Stimulated activated CD8-positive, alpha-beta memory T cell treated with anti-CD3 and anti-CD28 coated beads, Interleukin-7, amount 100 ng/mL, for 1 hour (primary cell): ENCODE results near the gene NOVA2.

ENCODE experiments used
- DNase-seq, 2 donors: peaks; one replicate each; pipeline ENCODE4 v3.0.0-alpha.2; 2020; ENCODE audit warnings: low read depth in 2 of 2

The NOVA2 gene

DNA sequence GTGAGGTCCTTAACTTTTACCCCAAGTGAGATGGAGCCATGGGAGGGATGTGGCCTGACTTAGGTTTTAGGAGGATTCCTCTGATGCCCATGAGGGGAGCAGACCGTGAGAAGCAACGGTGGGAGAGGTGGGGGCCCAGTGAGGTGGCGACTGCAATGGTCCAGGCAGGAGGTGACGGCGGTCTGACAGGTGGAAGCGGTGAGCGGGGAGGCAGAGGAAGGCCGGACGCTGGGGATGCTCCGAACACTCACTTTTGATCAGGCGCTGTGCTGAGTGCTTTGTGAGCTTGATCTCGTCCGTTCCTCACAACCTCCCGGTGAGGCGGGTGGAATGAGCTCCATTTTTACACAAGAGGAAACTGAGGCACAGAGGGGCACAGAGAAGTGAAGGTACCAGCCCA is 11.6 kb downstream of the NOVA2 start:
- DNase-seq: no peak

DNA sequence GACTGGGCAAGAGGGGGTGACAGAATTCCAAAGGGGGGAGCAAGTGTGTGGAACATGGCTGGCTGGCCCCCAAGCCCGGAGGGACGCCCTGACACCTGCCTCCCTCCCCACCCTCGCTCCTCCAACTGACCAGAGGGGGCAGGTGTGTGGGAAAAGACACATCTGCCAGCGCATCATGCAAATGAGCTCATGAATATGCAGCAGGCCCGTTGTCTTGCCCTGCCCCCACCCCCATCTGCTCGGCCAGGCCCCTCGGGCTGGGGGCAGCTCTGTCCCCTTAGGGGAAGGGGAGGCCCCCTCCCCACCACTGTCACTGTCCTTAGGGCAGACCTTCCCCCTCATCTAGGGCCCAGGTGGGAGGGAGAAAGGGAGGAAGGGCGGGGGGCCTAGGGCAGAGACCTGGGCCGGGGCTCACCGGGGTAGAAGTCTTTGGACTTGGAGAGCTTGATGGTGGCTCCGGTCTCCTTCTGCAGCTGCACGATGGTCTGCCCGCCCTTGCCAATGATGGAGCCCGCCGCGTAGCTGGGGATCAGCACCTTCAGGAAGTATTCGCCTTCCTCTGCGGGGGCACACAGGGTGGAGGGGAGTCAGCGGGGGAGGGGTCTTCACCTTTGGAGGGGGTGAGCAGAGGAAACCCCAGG is 12.9 kb downstream of the NOVA2 start:
- DNase-seq: no peak

DNA sequence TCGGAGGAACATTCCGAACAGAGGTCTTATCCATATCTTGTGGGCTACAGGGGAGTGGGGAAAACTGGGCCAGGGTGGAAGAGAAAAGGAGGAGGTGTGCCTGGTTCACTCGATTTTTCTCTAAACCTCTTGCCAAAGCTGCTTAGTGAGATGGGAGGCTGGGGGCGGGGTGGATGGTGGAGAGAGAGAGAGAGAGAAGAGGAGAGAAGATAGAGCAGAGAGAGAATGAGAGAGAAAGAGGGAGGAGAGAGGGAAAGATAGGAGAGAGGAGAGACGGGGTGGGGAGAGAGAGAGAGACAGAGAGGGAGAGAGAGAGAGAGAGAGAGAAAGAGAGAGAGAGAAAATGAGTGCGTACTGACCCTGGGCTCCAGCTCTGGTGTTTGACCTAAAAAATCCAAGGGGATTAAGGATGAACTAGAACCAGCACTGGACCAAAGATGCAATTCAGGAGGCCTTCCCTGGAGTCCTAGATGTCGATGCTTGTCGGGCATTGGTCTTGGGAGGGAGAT is 14.1 kb downstream of the NOVA2 start:
- DNase-seq: no peak

- DNase-seq: no peak
Observed at GRCh38 chr19:45958769-45959516, 14.7 kb downstream of the NOVA2 start.

DNA sequence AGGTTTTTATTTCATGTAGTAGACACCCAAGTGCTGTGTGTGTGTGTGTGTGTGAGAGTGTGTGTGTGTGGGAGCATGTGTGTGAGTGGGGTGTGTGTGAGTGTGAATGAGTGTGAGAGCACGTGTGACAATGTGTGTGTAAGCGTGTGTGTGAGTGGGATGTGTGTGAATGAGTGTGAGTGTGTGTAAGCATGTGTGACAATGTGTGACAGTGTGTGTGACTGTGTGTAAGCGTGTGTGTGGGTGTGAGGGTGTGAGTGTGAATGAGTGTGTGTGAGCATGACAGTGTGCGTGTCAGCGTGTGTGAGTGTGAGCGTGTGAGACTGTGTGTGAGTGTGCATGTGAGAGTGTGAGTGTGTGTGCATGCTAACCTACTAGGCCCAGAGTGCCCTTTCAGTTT is 15.3 kb downstream of the NOVA2 start:
- no peak for DNase-seq

DNA sequence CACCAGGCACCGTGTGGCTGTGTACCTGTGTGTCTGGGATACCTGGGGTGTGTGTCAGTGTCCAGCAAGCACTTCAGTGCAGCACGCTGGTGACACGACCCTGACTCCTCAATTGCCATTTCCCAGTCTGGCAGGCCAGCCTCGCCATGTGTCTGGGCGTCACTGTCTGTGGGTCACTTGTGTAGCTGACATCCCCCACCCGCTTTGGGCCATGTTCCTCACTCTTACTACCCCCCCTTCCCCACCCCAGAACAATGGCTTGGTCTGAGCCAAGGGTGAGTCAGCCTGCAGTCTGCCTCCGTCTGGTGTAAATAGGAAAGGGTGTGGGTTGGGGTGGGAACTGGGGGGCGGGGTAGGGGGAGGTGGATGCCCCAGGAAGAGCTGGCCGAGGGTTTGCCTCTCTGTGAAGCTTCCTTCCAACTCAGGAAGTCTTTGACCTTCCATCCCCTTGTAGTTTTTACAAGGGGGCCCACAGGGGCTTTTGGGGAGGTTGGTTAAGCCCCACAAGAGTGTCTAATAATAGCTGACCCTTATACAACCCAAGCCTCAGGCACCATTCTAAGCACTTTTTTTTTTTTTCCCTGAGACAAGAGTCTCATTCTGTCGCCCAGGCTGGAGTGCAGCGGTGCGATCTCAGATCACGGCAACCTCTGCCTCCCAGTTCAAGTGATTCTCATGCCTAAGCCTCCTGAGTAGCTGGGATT is 17.6 kb downstream of the NOVA2 start:
- no peak for DNase-seq

DNA sequence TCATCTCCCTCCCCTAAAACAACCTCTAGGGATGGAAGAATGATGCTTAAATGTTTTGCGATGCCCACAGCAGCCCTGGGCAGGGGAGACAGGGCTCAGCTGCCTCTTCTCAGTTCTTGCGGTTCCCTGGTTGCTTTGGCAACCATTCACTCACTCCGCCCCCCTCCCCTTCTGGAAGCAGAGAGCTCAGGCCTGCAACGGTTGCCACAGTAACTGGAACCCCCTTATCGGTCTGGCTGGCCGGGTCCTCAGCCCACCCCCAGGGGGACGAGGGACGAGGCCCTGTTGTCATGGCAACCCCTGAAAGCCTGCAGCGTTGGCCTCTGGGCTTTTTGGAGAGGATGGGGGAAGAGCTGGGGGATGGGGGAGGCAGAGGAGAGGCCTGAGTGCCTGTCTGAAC is 19.5 kb downstream of the NOVA2 start:
- no peak for DNase-seq

DNA sequence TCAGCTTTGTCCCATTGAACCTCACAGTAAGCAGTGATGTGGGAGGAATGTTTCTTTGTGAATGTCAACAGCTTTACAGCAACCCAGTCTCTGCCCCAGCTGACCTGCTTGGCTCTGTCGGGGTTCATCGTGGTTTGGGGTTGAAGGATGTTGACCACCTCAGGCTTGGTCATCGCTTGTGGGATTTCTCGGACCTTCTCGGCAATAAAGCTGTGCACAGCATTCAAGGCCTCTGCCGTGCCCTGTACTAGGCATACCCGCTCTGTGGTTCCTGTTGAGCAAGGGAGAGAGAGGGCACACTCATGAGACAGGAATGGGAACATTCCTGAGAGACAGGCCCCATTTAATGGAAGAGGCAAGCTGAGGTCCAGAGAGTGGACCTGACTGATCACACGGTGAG is 20.0 kb downstream of the NOVA2 start:
- no peak for DNase-seq

- no peak for DNase-seq
Observed at GRCh38 chr19:45952686-45953505, 20.8 kb downstream of the NOVA2 start.

DNA sequence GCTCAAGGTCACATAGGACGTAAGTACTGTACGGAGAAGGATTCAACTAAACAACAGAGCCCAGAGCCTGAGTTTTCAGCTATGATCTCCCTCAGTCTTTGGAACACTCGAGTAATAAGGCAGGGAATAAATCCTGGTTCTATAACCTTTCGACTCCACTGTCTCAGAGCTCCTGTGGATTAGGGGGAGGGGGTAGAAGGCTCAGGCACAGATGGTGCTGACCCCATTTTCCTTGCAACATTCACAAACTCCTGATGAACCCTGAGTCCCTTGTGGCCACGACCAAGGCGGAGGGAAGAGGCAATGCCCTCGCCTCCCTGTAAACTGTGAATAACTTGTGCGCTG is 21.4 kb downstream of the NOVA2 start:
- no peak for DNase-seq

GRCh38 chr19:45947926-45948325 is 25.7 kb downstream of the NOVA2 start:
- DNase-seq: no peak

DNA sequence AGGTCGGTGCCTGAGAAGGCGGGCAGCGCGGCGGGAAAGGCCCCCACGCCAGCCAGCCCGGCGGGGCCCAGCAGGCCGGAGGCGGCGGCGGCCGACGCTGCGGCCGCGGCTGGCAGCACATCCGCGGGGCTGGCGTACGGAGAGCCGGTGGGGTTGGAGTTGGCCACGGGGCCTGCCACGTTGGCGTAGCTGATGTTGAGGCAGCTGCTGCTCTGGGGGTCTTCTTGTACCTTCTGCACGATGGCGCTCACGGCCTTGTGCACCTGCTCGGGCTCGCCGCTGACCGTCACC is 33.2 kb downstream of the NOVA2 start:
- DNase-seq: no peak

DNA sequence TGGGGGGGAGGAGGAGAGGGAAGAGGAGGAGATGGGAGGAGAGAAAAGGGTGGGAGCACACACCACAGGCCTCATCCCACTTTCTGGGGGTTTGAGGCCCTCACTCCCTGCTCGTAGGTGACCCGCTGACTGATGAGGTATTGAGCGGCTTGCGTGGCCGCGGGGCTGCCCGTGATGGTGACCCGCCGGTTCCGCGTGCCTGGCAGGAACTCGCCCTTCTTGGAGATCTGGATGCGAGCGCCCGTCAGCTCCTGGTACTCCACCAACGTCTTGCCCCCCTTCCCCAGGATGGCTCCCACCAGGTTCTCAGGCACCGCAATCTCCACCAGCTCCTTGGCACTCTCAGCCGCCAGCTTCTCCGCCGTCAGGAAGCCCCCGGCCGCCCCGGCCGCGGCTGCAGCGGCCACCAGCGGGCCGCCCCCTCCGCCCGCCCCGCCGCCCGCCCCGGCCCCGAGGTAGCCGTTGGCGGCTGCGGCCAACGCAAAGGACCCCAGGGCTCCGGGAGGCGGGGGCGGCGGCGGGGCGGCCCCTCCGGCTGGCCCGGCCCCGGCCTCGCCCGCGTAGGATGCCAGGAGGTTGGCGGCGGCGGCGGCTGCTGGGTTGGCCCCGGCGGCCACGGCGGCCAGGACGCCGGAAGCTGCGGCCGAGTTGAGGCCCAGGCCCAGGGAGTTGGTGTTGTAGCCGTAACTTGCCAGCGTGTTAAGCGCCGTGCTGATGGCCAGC is 33.7 kb downstream of the NOVA2 start:
- DNase-seq: no peak

DNA sequence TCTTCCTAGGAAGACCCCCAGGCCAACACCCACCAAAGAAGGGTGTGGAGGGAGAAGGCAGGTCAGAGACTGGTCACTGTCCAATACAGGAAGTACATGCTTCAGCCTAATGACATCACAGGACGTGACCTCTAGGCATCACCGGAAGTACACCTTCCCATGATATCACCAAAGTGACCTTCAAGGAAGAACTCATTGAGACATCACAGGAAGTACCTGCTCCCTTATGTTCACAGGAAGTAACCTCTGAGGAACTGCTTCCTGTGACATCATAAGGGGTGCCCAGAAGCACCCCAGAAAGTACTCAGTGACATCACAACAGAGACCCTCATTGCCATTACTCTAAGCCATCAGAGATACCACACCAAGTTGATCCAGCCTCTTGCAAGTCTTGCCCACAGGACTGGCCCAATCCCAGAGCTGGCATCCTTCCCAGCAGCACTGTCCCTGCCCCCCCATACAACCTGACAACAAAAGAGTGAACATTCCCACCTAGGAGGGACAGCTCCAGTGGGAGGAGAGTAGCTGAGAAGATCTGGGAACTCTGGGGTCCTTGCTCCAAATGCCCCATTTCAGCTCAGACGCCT is 34.8 kb downstream of the NOVA2 start:
- DNase-seq: no peak

DNA sequence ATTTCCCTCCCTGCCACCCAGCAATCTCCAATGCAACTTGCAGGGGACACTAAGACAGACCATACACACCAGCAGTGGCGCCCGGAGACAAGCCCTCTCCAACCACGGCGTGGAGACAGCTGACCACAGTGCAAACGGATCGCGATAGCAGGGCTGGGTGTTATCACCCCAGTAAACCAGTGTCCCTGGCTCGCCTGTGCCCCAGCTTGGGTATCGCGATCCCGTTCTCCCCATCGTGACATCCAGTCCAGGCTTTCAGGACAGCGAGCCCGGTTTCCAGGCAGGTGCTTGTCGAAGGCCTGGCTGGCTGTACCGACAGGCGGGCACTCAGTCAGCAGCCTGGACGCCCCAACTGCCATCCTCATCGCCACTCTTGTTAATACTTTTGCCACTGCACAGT is 38.4 kb downstream of the NOVA2 start:
- no peak for DNase-seq

GRCh38 chr19:45934551-45935230 is 39.0 kb downstream of the NOVA2 start:
- DNase-seq: no peak

GRCh38 chr19:45933759-45934158 is 39.9 kb downstream of the NOVA2 start:
- no peak for DNase-seq

- DNase-seq: no peak
Observed at GRCh38 chr19:45931055-45931454, 42.6 kb downstream of the NOVA2 start.

DNA sequence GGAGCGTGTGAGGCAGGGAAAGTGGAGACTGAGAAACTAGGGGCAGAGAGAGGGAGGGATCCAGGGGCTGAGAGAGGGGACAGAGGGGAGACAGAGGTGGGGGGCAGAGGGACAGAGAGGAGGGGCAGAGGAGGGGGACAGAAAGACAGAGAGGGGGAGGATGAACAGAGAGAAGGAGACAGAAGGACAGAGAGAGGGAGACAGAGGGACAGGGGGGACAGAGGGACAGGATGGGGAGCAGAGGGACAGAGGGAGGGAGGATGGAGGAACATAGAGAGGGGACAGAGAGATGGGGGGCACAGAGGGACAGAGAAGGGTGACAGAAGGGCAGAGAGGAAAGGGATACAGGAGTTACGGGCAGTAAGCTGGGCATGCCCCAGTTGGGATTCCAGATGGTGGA is 44.4 kb downstream of the NOVA2 start:
- DNase-seq: no peak

- DNase-seq: peak; percentile 69 to 78
Observed at GRCh38 chr19:45927565-45928261, 46.0 kb downstream of the NOVA2 start.
